ENCODE measurements around the gene CLEC4F. TPM values are rescaled to one million over a fixed set of nuclear protein-coding genes. Genes with fewer than 3 reads are reported as not detected.

CLEC4F gene
- total and polyA plus RNA-seq, 2 of the 13 experiments (the other 11 are each of a cell fraction or from before 2014, with no cell fraction given), result 0.12 to 0.13 TPM

GRCh38 chr2:70765507-70765906, 54.9 kb downstream of the CLEC4F start (continued):
- TF ChIP-seq ZNF619 (CRISPR knock-in tag; IDR thresholded peaks at IDR 0.05) (no peak), ZNF318 (CRISPR knock-in tag; IDR thresholded peaks at IDR 0.05) (no peak), ZFP37 (CRISPR knock-in tag; IDR thresholded peaks at IDR 0.05; ENCODE audit: borderline replicate concordance) (no peak)

- ChIA-PET POLR2A (no interaction called here), CTCF (ENCODE audit: low intra/inter-chr PET ratio, low total read pairs) (no interaction called here)
- TF ChIP-seq SAFB2 (CRISPR knock-in tag; IDR thresholded peaks at IDR 0.05; ENCODE audit: borderline replicate concordance, low read depth) (no peak), SRSF9 (IDR thresholded peaks at IDR 0.05; ENCODE audit: borderline replicate concordance, insufficient read depth, low read depth, low read length, poor library complexity, severe bottlenecking) (no peak), KAT7 (CRISPR knock-in tag; IDR thresholded peaks at IDR 0.05; ENCODE audit: borderline replicate concordance) (no peak), RARA (CRISPR knock-in tag; IDR thresholded peaks at IDR 0.05) (no peak), ZFP62 (CRISPR knock-in tag; IDR thresholded peaks at IDR 0.05) (no peak), AHR (CRISPR knock-in tag; IDR thresholded peaks at IDR 0.05) (no peak), ZBTB25 (CRISPR knock-in tag; IDR thresholded peaks at IDR 0.05) (no peak), FOXO4 (CRISPR knock-in tag; conservative IDR thresholded peaks at IDR 0.05) (no peak), ZNF354B (CRISPR knock-in tag; IDR thresholded peaks at IDR 0.05) (no peak)
- DNase-seq (ENCODE audit: low spot score), result no peak
- 27% methylated on average over 1 of the region's 1 CpG for WGBS (ENCODE audit: low lambda C conversion rate)
- ATAC-seq, result no peak
- H3K27me3 ChIP-seq (ENCODE audit: control insufficient read depth in 1 of 2, insufficient read depth in 2 of 2, low read length in 2 of 2), result peaks cover 0 to 8% of the 10 kb centered on the region in 2 experiments; a peak in 3 of 5 replicates
- FAIRE-seq, result no peak
- BruUV-seq (replicated peaks), result no TSS peak
- H3K9me3 ChIP-seq (ENCODE audit: low read length), result no peaks in the 10 kb centered on the region
- no peaks in the 10 kb centered on the region for H3K4me1 ChIP-seq (ENCODE audit: insufficient read depth, low read length)
- H3K9ac ChIP-seq (ENCODE audit: insufficient read depth, low read depth, low read length), result no peak overlapping the region
- in situ Hi-C loops (cut with HindIII; ENCODE audit: extremely low pct_ligation_motif_present, low pct_unique_long_range_greater_than_20kb), result no loop called here
- H3K27ac ChIP-seq (ENCODE audit: extremely low read length, insufficient read depth, low read length), result no peak overlapping the region
- H2AFZ ChIP-seq (ENCODE audit: low read length), result no peak overlapping the region
- H3K79me2 ChIP-seq (ENCODE audit: insufficient read depth, low read length), result no peaks in the 10 kb centered on the region
- no peaks in the 10 kb centered on the region for H4K20me1 ChIP-seq (ENCODE audit: insufficient read depth, low read length)
- no peak overlapping the region for H3K4me2 ChIP-seq (ENCODE audit: low read depth, low read length)
- intact Hi-C loops (cut with micrococcal nuclease; ENCODE audit: unreplicated experiment), result no loop called here
- no peak overlapping the region for H3K4me3 ChIP-seq (replicated peaks in 1 of 3; ENCODE audit: insufficient read depth in 1 of 3, low read depth in 2 of 3, low read length in 3 of 3)
- H3K36me3 ChIP-seq (replicated peaks in 1 of 2; ENCODE audit: control insufficient read depth in 1 of 2, insufficient read depth in 2 of 2, low read length in 2 of 2), result no peaks in the 10 kb centered on the region
Measured at GRCh38 chr2:70759446-70759845, 61.0 kb downstream of the CLEC4F start.

All from HepG2 (cell line).